HepG2 (cell line): ENCODE measurements around the gene PLK3. TPM values are rescaled to one million over a fixed set of nuclear protein-coding genes. Genes with fewer than 3 reads are reported as not detected.

Experiments used
- ATF7-NPFF ChIP-seq: sonication (generic); formaldehyde crosslinking; IDR thresholded peaks from 2 replicates; pipeline ENCODE4 v1.8.1; 2023; ENCODE audit warnings: mild to moderate bottlenecking, low read depth, missing genetic modification reagents, moderate library complexity
- CHCHD3 ChIP-seq: sonication (generic); formaldehyde crosslinking; IDR thresholded peaks from 2 replicates; pipeline ENCODE4 v1.8.0; 2022; ENCODE audit warnings: mild to moderate bottlenecking, missing genetic modification reagents, moderate library complexity
- GABPA ChIP-seq, 2 experiments: IDR thresholded peaks; 2 replicates each; pipeline ENCODE4 v1.6.1; 2011 to 2016; ENCODE audit warnings: low read depth in 2 of 2, low read length in 1 of 2, missing biosample characterization in 1 of 2, missing genetic modification characterization in 1 of 2
- HHEX ChIP-seq: IDR thresholded peaks from 2 replicates; pipeline ENCODE4 v1.6.1; 2016; ENCODE audit warnings: control low read depth
- IRF2 ChIP-seq: IDR thresholded peaks from 2 replicates; pipeline ENCODE4 v1.6.1; 2018; ENCODE audit warnings: missing genetic modification reagents, missing compliant biosample characterization
- KDM4B ChIP-seq: sonication (generic); formaldehyde crosslinking; IDR thresholded peaks from 2 replicates; pipeline ENCODE4 v1.4.0; 2020; ENCODE audit warnings: missing genetic modification reagents
- LCORL ChIP-seq, 2 experiments: fragments of 450-650 bp in 1 of 2; sonication (generic) in 1 of 2; formaldehyde crosslinking in 1 of 2; IDR thresholded peaks; 2 replicates each; pipeline versions ENCODE4 v1.5.0 to v1.6.1; 2017 to 2020; ENCODE audit warnings: antibody characterized with exemption in 1 of 2, missing genetic modification reagents in 1 of 2
- MYNN ChIP-seq: sonication (generic); formaldehyde crosslinking; IDR thresholded peaks from 2 replicates; pipeline ENCODE4 v1.4.0; 2020; ENCODE audit warnings: mild to moderate bottlenecking, low read depth, missing genetic modification reagents
- RFXAP ChIP-seq: sonication (generic); formaldehyde crosslinking; IDR thresholded peaks from 2 replicates; pipeline ENCODE4 v1.4.0; 2020; ENCODE audit warnings: missing genetic modification reagents, borderline replicate concordance
- SYNCRIP ChIP-seq: fragments of 200-400 bp; formaldehyde crosslinking; IDR thresholded peaks from 2 replicates; pipeline ENCODE4 v1.6.1; 2018; ENCODE audit warnings: mild to moderate bottlenecking, low read depth, low read length; ENCODE audit not compliant: insufficient read depth
- ZBTB7A ChIP-seq: sonication (generic); formaldehyde crosslinking; IDR thresholded peaks from 2 replicates; pipeline ENCODE4 v1.8.0; 2022; ENCODE audit warnings: mild to moderate bottlenecking, missing genetic modification reagents
- ZNF143 ChIP-seq: sonication (generic); formaldehyde crosslinking; IDR thresholded peaks from 2 replicates; pipeline ENCODE4 v1.4.0; 2020; ENCODE audit warnings: missing genetic modification reagents
- ZNF20 ChIP-seq: sonication (generic); formaldehyde crosslinking; IDR thresholded peaks from 2 replicates; pipeline ENCODE4 v1.4.0; 2020; ENCODE audit warnings: mild to moderate bottlenecking, moderate library complexity, missing genetic modification reagents
- ZNF224 ChIP-seq: sonication (generic); formaldehyde crosslinking; IDR thresholded peaks from 2 replicates; pipeline ENCODE4 v1.5.0; 2020; ENCODE audit warnings: mild to moderate bottlenecking, missing genetic modification reagents
- ZNF253 ChIP-seq: sonication (generic); formaldehyde crosslinking; IDR thresholded peaks from 2 replicates; pipeline ENCODE4 v1.8.0; 2022; ENCODE audit warnings: mild to moderate bottlenecking, missing genetic modification reagents, borderline replicate concordance
- ZNF282 ChIP-seq: fragments of 450-650 bp; IDR thresholded peaks from 2 replicates; pipeline ENCODE4 v1.6.1; 2018; ENCODE audit not compliant: partially characterized antibody
- ZNF567 ChIP-seq: sonication (generic); formaldehyde crosslinking; IDR thresholded peaks from 2 replicates; pipeline ENCODE4 v1.8.1; 2023; ENCODE audit warnings: mild to moderate bottlenecking, missing genetic modification reagents, borderline replicate concordance
- ZNF788 ChIP-seq: sonication (generic); formaldehyde crosslinking; IDR thresholded peaks from 2 replicates; pipeline ENCODE4 v1.5.0; 2020; ENCODE audit warnings: mild to moderate bottlenecking, missing genetic modification reagents, borderline replicate concordance
- ZNF878 ChIP-seq: sonication (generic); formaldehyde crosslinking; IDR thresholded peaks from 2 replicates; pipeline ENCODE4 v1.8.1; 2023; ENCODE audit warnings: mild to moderate bottlenecking, missing genetic modification reagents, moderate library complexity
- polyA plus RNA-seq, 8 experiments: library from polyadenylated mRNA; depleted of rRNA in 3 of 8; stranded (reverse) in 7 of 8; unstranded in 1 of 8; fragments of >200 nt; fragmentation: Illumina TruSeq in 4 of 8; extraction: Trizol in 4 of 8; gene quantifications; 2 replicates each; pipeline versions ENCODE4 v1.2.1 to v1.2.3, GENCODE V29; 2011 to 2016; ENCODE audit warnings: low read depth in 4 of 8, missing spikeins in 1 of 8, mixed read lengths in 1 of 8; ENCODE audit not compliant: insufficient read depth in 1 of 8
- total RNA-seq, 5 experiments: library from RNA; depleted of rRNA; stranded (reverse); fragments of >200 nt; fragmentation: Illumina TruSeq; extraction: Trizol; gene quantifications; 2 replicates each; pipeline ENCODE4 v1.2.3, GENCODE V29; 2016; ENCODE audit warnings: low read depth in 1 of 5
- TF ChIP-seq, protein P1 (sequence below): sonication (generic); formaldehyde crosslinking; IDR thresholded peaks from 2 replicates; pipeline ENCODE4 v1.5.1; 2020; ENCODE audit warnings: mild to moderate bottlenecking, missing genetic modification reagents, moderate library complexity
- TF ChIP-seq, protein P2 (sequence below): sonication (generic); formaldehyde crosslinking; IDR thresholded peaks from 2 replicates; pipeline ENCODE4 v1.4.0; 2020; ENCODE audit warnings: missing genetic modification reagents, borderline replicate concordance
- TF ChIP-seq, protein P3 (sequence below): sonication (generic); formaldehyde crosslinking; IDR thresholded peaks from 2 replicates; pipeline ENCODE4 v1.5.0; 2020; ENCODE audit warnings: missing genetic modification reagents, mild to moderate bottlenecking, borderline replicate concordance

PLK3 gene
- total and polyA plus RNA-seq, 2 of the 13 experiments (the other 11 are each of a cell fraction or from before 2014, with no cell fraction given), result 9.8 to 16.9 TPM

DNA sequence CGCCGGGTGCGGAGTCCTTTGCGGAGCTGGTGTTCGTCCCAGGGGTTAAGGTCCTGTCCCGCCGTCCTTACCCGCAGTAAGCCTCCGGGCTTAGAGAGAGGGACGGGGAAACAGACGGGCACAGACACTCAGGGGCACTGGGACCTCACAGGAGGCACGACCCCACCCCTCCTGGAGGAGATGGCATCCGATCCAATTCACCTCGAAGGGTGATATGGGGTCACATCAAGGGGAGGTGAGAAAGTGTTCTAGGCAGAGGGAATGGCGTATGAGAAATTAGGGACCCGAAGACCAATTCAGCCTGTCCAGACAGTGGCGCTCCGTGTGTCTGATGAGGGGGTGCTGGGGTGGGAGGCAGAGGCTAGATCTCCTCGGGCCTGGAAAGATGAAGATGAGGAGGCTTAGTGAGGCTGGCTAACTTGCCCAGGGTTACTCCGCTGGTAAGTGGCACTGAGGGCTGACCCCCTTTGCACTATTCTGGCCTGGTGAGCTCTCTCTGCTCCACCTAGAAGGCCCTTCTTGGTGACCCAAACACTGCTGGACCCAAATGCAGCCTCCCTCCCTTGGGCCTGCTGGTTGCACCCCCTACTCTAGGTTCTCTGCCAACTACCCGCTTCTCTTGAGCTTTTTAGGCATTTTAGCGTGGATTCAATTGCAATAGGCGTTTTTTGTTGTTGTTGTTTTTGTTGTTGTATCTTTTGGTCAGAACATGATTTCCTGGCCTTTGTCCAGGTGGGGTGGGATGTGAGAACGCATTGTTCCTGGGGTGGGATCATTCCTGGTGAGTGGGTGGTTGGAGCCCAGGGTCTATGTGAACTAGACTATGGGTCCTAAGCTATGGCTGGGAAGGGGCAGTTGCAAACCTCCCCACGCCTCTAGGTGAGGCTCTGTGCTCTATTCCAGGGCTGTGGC is 20.4 kb downstream of the PLK3 start (continued):
- TF ChIP-seq, protein P1, sequence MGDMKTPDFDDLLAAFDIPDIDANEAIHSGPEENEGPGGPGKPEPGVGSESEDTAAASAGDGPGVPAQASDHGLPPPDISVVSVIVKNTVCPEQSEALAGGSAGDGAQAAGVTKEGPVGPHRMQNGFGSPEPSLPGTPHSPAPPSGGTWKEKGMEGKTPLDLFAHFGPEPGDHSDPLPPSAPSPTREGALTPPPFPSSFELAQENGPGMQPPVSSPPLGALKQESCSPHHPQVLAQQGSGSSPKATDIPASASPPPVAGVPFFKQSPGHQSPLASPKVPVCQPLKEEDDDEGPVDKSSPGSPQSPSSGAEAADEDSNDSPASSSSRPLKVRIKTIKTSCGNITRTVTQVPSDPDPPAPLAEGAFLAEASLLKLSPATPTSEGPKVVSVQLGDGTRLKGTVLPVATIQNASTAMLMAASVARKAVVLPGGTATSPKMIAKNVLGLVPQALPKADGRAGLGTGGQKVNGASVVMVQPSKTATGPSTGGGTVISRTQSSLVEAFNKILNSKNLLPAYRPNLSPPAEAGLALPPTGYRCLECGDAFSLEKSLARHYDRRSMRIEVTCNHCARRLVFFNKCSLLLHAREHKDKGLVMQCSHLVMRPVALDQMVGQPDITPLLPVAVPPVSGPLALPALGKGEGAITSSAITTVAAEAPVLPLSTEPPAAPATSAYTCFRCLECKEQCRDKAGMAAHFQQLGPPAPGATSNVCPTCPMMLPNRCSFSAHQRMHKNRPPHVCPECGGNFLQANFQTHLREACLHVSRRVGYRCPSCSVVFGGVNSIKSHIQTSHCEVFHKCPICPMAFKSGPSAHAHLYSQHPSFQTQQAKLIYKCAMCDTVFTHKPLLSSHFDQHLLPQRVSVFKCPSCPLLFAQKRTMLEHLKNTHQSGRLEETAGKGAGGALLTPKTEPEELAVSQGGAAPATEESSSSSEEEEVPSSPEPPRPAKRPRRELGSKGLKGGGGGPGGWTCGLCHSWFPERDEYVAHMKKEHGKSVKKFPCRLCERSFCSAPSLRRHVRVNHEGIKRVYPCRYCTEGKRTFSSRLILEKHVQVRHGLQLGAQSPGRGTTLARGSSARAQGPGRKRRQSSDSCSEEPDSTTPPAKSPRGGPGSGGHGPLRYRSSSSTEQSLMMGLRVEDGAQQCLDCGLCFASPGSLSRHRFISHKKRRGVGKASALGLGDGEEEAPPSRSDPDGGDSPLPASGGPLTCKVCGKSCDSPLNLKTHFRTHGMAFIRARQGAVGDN (CRISPR knock-in tag), result peak; percentile 88
- TF ChIP-seq ZNF567, result no peak
- peak; percentile 37; the same call in 1 of the 2 replicates for TF ChIP-seq ZBTB7A
- TF ChIP-seq ZNF282, result no peak
- no peak; the same call in 1 of the 2 replicates for TF ChIP-seq CHCHD3 (CRISPR knock-in tag)
- TF ChIP-seq ZNF143, result peak; percentile 8; the same call in 1 of the 2 replicates
- TF ChIP-seq ZNF788 (CRISPR knock-in tag), result no peak; the same call in 1 of the 2 replicates
- no peak for TF ChIP-seq ZNF20
- TF ChIP-seq HHEX (CRISPR knock-in tag), result no peak
- no peak for TF ChIP-seq ZNF224
- no peak for TF ChIP-seq MYNN
- 0 out of 2 replicates have a peak, but pooled peaks have one; percentile 7 for TF ChIP-seq IRF2 (CRISPR knock-in tag)
- no peak for TF ChIP-seq GABPA (IDR thresholded peaks at IDR 0.05; ENCODE audit: low read depth, low read length)
- no peak for TF ChIP-seq GABPA (CRISPR knock-in tag; IDR thresholded peaks at IDR 0.05; ENCODE audit: low read depth)
- TF ChIP-seq KDM4B (CRISPR knock-in tag), result no peak
- TF ChIP-seq SYNCRIP, result no peak
- TF ChIP-seq, protein P2, sequence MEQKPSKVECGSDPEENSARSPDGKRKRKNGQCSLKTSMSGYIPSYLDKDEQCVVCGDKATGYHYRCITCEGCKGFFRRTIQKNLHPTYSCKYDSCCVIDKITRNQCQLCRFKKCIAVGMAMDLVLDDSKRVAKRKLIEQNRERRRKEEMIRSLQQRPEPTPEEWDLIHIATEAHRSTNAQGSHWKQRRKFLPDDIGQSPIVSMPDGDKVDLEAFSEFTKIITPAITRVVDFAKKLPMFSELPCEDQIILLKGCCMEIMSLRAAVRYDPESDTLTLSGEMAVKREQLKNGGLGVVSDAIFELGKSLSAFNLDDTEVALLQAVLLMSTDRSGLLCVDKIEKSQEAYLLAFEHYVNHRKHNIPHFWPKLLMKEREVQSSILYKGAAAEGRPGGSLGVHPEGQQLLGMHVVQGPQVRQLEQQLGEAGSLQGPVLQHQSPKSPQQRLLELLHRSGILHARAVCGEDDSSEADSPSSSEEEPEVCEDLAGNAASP (CRISPR knock-in tag), result 0 out of 2 replicates have a peak, but pooled peaks have one; percentile 4
- no peak for TF ChIP-seq ZNF253 (CRISPR knock-in tag)
- no peak for TF ChIP-seq ZNF878 (CRISPR knock-in tag)
- TF ChIP-seq, protein P3, sequence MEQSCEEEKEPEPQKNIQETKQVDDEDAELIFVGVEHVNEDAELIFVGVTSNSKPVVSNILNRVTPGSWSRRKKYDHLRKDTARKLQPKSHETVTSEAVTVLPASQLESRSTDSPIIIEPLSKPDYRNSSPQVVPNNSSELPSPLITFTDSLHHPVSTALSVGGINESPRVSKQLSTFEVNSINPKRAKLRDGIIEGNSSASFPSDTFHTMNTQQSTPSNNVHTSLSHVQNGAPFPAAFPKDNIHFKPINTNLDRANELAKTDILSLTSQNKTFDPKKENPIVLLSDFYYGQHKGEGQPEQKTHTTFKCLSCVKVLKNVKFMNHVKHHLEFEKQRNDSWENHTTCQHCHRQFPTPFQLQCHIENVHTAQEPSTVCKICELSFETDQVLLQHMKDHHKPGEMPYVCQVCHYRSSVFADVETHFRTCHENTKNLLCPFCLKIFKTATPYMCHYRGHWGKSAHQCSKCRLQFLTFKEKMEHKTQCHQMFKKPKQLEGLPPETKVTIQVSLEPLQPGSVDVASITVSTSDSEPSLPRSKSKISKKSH (CRISPR knock-in tag), result peak; percentile 66; the same call in 1 of the 2 replicates
- TF ChIP-seq LCORL (IDR thresholded peaks at IDR 0.05), result no peak
- TF ChIP-seq LCORL (CRISPR knock-in tag; IDR thresholded peaks at IDR 0.05), result no peak
- no peak for TF ChIP-seq ATF7-NPFF (CRISPR knock-in tag)
- TF ChIP-seq RFXAP (CRISPR knock-in tag), result 0 out of 2 replicates have a peak, but pooled peaks have one; percentile 6
